ENCODE measurements around the gene SHKBP1. TPM values are rescaled to one million over a fixed set of nuclear protein-coding genes. Genes with fewer than 3 reads are reported as not detected.
"Not testable (repeated sequence)": the region's sequence is repeated elsewhere in the genome, so short reads cannot be mapped to it uniquely, and the experiment has no call there.

Gene SHKBP1
- total RNA-seq, 4 donors from 2014 or later: 37.0 to 87.5 (median 47.8) TPM

DNA sequence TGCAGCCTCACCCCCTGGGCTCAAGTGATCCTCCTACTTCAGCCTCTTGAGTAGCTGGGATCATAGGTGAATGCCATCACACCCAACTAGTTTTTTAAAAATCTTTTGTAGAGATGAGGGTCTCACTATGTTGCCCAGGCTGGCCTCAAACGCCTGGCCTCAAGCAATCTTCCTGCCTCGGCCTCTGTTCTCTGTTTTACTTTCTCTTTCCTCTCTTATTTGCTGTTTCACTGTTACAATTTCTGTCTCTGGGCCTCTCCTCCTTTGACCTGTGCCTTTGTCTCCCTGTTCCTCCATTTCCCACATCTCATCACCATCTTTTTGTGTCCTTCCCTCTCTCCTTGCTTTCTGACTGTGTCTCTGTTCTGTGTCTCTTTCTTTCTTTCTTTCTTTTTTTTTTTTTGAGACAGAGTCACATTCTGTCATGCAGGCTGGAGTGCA, 9.3 kb downstream of the SHKBP1 start:
- TF ChIP-seq, protein P1, sequence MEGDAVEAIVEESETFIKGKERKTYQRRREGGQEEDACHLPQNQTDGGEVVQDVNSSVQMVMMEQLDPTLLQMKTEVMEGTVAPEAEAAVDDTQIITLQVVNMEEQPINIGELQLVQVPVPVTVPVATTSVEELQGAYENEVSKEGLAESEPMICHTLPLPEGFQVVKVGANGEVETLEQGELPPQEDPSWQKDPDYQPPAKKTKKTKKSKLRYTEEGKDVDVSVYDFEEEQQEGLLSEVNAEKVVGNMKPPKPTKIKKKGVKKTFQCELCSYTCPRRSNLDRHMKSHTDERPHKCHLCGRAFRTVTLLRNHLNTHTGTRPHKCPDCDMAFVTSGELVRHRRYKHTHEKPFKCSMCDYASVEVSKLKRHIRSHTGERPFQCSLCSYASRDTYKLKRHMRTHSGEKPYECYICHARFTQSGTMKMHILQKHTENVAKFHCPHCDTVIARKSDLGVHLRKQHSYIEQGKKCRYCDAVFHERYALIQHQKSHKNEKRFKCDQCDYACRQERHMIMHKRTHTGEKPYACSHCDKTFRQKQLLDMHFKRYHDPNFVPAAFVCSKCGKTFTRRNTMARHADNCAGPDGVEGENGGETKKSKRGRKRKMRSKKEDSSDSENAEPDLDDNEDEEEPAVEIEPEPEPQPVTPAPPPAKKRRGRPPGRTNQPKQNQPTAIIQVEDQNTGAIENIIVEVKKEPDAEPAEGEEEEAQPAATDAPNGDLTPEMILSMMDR (IDR thresholded peaks at IDR 0.05): no peak
- DNase-seq (ENCODE audit: low spot score) (no peak), ATAC-seq (ENCODE audit: low FRiP score) (no peak)

DNA sequence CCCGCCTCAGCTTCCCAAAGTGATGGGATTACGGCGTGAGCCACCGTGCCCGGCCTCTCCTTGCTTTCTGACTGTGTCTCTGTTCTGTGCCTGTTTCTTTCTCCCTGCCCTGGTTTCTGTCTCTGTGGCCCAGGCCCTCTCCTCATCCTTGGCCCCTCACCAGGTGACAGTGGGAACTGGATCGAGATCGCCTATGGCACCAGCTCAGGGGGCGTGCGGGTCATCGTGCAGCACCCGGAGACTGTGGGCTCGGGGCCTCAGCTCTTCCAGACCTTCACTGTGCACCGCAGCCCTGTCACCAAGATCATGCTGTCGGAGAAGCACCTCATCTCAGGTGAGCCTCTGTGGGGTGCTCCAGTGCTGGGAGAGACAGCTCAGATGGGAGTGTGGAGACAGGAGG, 9.9 kb downstream of the SHKBP1 start:
- ATAC-seq (ENCODE audit: low FRiP score) (no peak), DNase-seq (ENCODE audit: low spot score) (no peak)
- TF ChIP-seq, protein P1 (IDR thresholded peaks at IDR 0.05): no peak

DNA sequence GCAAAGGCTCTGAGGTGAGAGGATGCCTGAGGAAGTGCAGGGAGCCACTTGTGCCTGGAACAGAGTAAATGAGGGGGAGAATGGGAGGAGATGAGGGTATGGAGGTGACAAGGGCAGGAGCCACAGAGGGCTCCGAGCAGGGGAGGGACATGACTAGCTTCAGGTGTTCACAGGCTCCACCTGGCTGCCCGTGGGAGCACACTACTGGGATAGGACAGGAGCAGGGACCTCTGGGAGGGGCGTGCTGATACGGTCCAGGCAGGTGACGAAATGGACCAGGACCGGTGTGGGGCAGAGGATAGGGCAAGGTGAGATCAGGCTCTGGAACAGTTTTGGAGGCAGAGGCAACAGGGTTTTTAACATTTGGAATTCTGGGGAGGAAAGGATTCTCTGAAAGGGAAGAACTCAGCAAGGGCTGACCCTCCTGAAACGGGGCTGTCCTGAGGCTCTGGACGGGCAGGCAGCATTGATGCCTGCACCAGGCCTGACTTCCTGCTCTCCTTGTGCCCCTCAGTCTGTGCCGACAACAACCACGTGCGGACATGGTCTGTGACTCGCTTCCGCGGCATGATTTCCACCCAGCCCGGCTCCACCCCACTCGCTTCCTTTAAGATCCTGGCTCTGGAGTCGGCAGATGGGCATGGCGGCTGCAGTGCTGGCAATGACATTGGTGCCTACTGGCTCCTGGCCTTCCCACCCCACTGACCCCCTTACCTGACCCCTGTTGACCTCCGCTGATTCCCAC, 11.6 kb downstream of the SHKBP1 start:
- ATAC-seq (ENCODE audit: low FRiP score): no peak
- DNase-seq (ENCODE audit: low spot score): no peak
- TF ChIP-seq, protein P1 (IDR thresholded peaks at IDR 0.05): no peak

DNA sequence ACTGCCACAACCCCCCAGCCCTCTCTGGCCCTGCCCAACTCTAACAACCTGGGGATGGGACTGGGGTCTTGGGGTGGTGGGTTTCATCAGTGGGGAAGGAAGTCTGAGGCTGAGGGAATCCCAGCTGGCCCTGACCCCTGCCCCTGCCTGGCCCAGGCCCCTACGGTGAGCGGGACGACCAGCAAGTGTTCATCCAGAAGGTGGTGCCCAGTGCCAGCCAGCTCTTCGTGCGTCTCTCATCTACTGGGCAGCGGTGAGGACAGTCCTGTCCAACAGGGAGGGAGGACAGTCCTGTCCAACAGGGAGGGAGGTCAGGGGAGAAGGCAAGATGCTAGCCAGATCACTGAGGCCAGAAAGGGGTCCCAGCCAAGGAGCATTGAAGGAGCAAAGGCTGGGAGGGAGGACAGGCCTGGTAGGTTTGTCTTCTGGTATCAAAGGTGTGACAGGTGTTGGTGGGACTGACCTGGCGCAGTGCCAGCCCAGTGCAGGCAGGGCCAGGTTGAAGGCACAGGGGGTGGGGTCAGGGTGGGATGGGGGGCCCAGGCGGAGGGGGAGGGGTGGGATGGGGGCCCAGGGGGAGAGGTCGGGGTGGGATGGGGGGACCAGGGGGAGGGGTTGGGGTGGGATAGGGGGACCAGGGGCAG, 12.4 kb downstream of the SHKBP1 start:
- TF ChIP-seq, protein P1 (IDR thresholded peaks at IDR 0.05): no peak
- DNase-seq (ENCODE audit: low spot score) (no peak), ATAC-seq (ENCODE audit: low FRiP score) (no peak)

DNA sequence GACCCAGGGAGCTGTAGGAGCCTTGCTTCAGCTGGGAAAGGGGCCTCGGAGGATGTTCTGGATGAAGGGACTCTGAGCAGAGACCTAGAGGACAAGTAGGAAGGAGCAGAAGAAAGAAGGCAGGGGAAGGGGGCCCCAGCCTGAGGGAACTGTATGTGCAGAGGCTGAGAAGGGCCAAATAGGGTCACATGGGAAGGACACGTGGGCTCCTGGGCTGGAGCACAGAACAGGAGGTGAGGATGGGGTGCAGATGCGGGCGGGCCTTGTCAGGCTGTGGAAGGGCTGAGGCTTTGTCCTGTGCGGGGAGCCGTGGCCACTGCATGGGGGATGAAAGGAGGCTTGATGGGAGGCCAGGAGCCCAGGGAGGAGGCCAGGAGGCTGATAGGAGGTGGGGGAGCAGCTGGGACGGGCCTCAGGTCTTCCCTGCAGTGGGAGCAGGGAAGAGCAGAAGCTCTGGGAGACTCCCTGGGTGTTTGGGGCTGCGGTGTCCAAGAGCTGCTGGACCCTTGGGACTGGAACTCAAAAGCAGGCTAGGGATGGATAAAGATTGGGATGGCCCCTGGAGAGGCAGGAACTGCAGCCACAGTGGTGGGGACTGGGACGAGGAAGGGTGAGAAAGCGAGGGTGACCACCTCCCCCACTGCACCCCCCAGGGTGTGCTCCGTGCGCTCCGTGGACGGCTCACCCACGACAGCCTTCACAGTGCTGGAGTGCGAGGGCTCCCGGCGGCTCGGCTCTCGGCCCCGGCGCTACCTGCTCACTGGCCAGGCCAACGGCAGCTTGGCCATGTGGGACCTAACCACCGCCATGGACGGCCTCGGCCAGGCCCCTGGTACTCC, 13.1 kb downstream of the SHKBP1 start:
- DNase-seq (ENCODE audit: low spot score): no peak

DNA sequence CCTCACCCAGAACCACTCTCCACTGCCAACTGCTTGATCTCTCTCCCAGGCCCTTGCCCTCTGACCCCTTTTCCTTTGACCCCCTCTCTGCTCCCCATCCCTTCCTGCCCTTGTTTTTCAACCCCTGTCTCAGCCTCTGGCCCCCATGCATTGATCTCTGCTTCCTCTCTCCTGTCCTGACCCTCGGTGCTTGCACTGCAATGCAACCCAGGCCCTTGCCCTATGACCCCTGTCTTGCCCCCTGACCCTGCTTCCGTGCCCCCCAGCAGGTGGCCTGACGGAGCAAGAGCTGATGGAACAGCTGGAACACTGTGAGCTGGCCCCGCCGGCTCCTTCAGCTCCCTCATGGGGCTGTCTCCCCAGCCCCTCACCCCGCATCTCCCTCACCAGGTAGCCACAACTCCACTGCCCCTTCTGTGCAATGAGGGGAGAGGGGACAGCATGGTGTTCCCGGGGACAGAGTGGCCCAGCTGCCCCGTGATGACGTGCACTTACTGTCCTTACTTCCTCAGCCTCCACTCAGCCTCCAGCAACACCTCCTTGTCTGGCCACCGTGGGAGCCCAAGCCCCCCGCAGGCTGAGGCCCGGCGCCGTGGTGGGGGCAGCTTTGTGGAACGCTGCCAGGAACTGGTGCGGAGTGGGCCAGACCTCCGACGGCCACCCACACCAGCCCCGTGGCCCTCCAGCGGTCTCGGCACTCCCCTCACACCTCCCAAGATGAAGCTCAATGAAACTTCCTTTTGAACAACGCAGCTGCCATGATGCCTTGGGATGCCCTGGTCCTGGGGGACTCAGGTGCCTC, 14.0 kb downstream of the SHKBP1 start:
- ATAC-seq (ENCODE audit: low FRiP score) (no peak), DNase-seq (ENCODE audit: low spot score) (no peak)
- TF ChIP-seq, protein P1 (IDR thresholded peaks at IDR 0.05): no peak

More for the DNA sequence above, 13.1 kb downstream of the SHKBP1 start:
- ATAC-seq (ENCODE audit: low FRiP score): no peak
- TF ChIP-seq, protein P1 (IDR thresholded peaks at IDR 0.05): no peak

DNA sequence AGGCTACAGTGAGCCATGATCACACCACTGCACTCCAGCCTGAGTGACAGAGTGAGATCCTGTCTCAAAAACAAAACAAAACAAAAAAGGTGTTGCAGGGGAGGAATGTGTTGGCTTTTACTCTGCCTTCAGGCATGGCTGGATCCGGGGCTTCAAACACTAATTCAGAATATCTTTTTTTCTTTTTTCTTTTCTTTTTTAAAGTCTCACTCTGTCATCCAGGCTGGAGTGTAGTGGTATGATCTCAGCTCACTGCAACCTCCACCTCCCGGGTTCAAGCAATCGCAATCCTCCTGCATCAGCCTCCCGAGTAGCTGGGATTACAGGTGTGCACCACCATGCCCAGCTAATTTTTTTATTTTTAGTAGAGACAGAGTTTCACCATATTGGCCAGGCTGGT, 15.1 kb downstream of the SHKBP1 start:
- ATAC-seq (ENCODE audit: low FRiP score); DNase-seq (ENCODE audit: low spot score): not testable (repeated sequence)
